ENCODE data around the gene MEGF11.

MEGF11 gene

GRCh38 chr15:66071921-66072295, 181.6 kb downstream of the MEGF11 start:
- no peak for TF ChIP-seq CTCF (IDR thresholded peaks at IDR 0.05)
- Histone ChIP-seq H3K4me3 (no peak overlapping the region), H3K36me3 (no peaks in the 10 kb centered on the region), H3K27ac (no peak overlapping the region), H3K4me1 (no peaks in the 10 kb centered on the region), H3K27me3 (peaks cover 0 to 13% of the 10 kb centered on the region in 2 donors), H3K9me3 (no peaks in the 10 kb centered on the region)
- intact Hi-C loops (cut with DNase I; ENCODE audit: low total_unique reads): no loop called here
- DNase-seq: no peak

DNA sequence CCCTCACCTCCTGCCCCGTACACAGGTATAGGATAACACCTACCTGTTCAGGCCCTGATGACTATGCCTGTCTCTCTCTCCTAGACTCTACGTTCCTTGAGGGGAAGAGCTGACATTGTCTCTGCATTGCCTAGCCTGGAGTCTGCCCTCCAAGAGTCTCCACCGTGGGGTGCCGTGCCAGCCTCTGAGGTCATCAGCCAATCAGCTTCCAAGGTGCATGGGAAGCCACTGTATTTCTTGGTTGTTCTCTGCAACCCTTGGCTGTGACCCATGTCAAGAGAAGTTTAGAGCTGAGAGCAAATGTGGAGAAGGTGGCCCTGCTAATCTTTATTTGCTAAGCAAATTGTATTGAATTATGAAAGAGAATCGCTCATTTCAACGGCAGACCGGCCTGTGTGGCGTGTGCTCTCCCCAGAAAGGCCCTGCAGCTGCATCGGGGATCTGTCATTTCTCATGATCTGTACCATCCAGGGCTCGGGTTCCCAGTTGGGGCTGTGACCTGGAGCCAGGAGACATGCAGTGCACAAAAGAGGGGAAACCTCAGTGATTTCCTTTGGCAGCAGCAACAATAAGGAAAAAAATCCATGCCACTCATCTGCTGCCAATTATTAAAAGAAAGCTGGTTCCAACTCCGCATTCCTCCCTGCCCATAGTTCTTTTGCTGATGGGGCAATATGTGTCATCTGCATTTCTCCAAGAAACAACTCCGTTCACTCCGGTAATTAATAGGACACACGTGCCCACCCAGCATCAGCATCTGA, 182.2 kb downstream of the MEGF11 start:
- H3K4me3 ChIP-seq: no peak overlapping the region
- peaks cover 0 to 11% of the 10 kb centered on the region in 2 donors for H3K27me3 ChIP-seq
- no peak for TF ChIP-seq CTCF (IDR thresholded peaks at IDR 0.05)
- H3K9me3 ChIP-seq: no peaks in the 10 kb centered on the region
- H3K4me1 ChIP-seq: no peaks in the 10 kb centered on the region
- H3K36me3 ChIP-seq: no peaks in the 10 kb centered on the region
- intact Hi-C loops (cut with DNase I; ENCODE audit: low total_unique reads): no loop called here
- no peak for DNase-seq
- no peak overlapping the region for H3K27ac ChIP-seq

DNA sequence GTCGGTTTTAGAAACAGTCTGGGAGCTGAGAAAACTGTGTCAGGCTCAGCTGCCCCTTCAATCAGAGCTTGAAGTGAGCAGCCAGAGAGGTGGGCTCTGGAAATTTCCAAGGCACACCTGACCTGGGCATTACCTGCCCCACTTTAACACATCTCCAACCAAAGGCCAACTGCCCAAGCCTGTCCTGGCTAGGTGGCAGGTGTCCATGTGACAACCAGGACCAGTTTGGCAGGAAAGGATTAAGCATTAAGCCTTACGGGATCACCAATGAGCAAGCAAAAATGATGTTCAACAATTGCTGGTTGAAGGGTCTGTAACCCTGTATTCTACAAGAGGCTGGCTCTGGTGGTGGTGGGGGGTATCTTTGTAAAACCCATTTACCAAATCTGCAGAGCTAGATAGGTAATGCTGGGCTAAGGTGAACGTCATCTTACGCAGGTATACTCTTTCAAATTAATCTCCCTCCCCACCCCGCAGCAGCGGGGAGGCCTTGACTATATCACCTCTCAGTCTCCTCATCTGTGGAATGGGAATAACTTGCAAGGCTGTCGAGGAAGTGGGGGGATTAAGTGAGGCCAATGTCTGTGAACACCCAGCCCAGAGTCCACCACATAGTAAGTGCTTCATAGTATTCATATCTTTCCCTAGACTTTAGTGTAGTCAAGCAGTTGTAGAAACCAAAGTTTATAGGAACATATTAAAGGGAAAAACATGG, 183.2 kb downstream of the MEGF11 start:
- H3K4me1 ChIP-seq: no peaks in the 10 kb centered on the region
- no peaks in the 10 kb centered on the region for H3K9me3 ChIP-seq
- no peak overlapping the region for H3K27ac ChIP-seq
- peaks cover 0 to 18% of the 10 kb centered on the region in 2 donors for H3K27me3 ChIP-seq
- DNase-seq: no peak
- H3K4me3 ChIP-seq: no peak overlapping the region
- intact Hi-C loops (cut with DNase I; ENCODE audit: low total_unique reads): no loop called here
- TF ChIP-seq CTCF (IDR thresholded peaks at IDR 0.05): no peak
- no peaks in the 10 kb centered on the region for H3K36me3 ChIP-seq

GRCh38 chr15:66069751-66070150, 183.8 kb downstream of the MEGF11 start:
- H3K9me3 ChIP-seq: no peaks in the 10 kb centered on the region
- TF ChIP-seq CTCF (IDR thresholded peaks at IDR 0.05): no peak
- no peaks in the 10 kb centered on the region for H3K4me1 ChIP-seq
- no peak overlapping the region for H3K27ac ChIP-seq
- no peaks in the 10 kb centered on the region for H3K36me3 ChIP-seq
- peaks cover 0 to 23% of the 10 kb centered on the region in 2 donors for H3K27me3 ChIP-seq
- no peak for DNase-seq
- no peak overlapping the region for H3K4me3 ChIP-seq
- intact Hi-C loops (cut with DNase I; ENCODE audit: low total_unique reads): no loop called here

DNA sequence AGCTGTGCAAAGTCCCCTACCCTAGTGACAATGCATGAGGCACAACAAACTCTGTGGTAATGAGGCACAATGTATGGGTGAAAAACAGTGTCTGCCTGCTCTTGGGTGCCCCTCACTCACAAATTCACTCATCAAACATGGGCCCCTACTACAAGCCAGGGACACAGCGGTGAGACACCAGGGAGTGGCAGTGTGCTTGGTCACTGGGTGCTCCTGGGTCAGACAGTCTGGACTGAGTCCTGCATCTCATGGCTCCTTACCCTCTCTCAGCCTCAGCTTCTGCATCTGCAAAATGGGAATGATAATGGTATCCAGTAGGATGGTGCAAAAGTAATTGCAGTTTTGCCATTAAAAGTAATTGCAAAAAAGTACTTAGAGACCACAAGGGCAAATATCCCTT, 184.7 kb downstream of the MEGF11 start:
- H3K4me3 ChIP-seq: no peak overlapping the region
- peaks cover 0 to 25% of the 10 kb centered on the region in 2 donors for H3K27me3 ChIP-seq
- intact Hi-C loops (cut with DNase I; ENCODE audit: low total_unique reads): no loop called here
- no peaks in the 10 kb centered on the region for H3K4me1 ChIP-seq
- no peak for DNase-seq
- no peaks in the 10 kb centered on the region for H3K9me3 ChIP-seq
- no peak overlapping the region for H3K27ac ChIP-seq
- H3K36me3 ChIP-seq: no peaks in the 10 kb centered on the region
- TF ChIP-seq CTCF (IDR thresholded peaks at IDR 0.05): no peak

Data from tibial artery (tissue), 4 donors.